ENCODE data around the gene MIR17HG.
"Not testable (repeated sequence)": the region's sequence is repeated elsewhere in the genome, so short reads cannot be mapped to it uniquely, and the experiment has no call there.

MIR17HG gene

GRCh38 chr13:91347202-91347995, at the start of gene MIR17HG:
Gene MIR17HG, plus strand, starts transcription at chr13:91347687.
- DNase-seq = peak; percentile 56

- no peak for DNase-seq
These were observed 49.4 kb upstream of the MIR17HG start for GRCh38 chr13:91298060-91298459.

- no peak for DNase-seq
These were observed 45.4 kb upstream of the MIR17HG start for GRCh38 chr13:91302111-91302510.

- DNase-seq = no peak
These were observed 44.5 kb upstream of the MIR17HG start for GRCh38 chr13:91303031-91303430.

DNA sequence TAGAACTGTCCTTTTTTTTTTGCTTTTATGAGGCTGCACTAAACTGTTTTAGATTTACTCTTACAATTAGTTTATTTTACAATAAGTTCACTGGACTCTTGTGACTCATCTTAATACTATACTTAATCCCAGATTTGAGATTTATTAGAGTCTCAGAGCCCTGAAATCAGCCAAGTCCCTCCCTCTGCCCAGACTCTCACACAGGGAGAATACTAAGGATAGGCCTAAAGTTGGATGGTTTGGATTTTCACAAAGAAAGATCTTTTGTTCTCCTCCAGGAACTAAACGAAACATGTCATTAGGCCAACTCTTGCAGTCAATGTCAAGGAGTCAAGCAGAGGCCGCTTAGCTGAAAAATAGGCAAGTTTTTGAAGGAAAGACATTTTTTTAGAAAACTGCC, 42.7 kb upstream of the MIR17HG start:
- no peak for DNase-seq

GRCh38 chr13:91305652-91306051, 41.8 kb upstream of the MIR17HG start:
- DNase-seq = no peak

- no peak for DNase-seq
These were observed 39.6 kb upstream of the MIR17HG start for GRCh38 chr13:91307887-91308286.

GRCh38 chr13:91308299-91308698, 39.2 kb upstream of the MIR17HG start:
- no peak for DNase-seq

DNA sequence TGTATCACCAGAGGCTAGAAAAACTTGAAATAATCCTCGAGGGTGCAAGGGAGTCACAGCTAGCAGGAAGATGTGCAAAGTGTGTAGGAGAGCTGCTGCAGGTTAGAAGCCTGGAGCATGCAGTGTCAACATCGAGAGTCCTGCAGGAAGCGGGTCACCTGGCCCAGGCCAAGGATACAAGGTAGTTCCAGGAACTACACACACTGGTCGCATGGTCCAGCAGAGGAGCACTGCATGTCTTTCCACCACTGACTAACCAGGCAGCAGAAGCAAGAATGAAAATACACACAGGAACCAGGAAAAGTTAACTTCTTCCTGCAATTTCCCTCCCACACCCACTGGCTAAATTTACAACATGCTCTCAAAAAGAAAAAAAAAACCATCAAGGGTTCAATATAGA, 36.0 kb upstream of the MIR17HG start:
- no peak for DNase-seq

DNA sequence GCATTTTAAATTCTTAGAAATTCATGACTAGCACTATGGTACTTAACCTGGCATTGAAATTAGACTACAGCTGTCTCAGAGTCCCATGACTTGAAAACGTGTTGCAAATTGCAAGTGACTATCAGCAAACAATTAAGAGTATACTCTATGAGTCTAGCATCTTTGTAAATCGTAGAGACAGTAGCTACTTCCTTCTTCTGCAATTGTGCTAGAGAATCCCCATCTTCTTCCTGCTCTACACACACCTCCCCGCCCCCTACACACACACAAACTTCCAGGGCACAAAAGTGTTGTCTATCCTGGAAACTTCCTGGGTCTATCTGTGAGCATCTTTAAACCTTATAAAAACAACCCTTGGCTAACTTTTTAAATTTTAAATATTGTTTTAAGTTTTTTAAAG, 35.2 kb upstream of the MIR17HG start:
- DNase-seq = no peak

- no peak for DNase-seq
These were observed 34.4 kb upstream of the MIR17HG start for GRCh38 chr13:91313103-91313502.

DNA sequence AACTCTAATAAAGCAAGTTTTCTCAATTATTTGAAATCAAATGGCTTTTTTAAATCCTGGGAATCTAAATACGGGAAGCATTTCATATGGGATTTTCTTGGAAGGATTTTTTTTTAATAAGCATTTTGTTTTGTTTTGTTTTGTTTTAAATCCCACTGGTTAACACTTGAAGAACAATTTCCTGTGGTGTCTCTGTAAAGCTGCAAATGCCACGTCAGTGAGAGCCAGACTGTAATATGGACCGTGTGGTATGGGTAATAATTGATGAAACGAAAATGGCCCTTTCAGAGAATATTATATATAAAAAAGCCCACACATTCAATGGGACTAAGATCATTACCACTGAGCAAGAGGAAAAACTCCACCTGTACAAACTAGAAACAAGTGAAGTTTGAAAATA, 33.9 kb upstream of the MIR17HG start:
- DNase-seq = no peak

- DNase-seq = no peak
These were observed 32.6 kb upstream of the MIR17HG start for GRCh38 chr13:91314888-91315287.

- no peak for DNase-seq
These were observed 28.6 kb upstream of the MIR17HG start for GRCh38 chr13:91318886-91319285.

- no peak for DNase-seq
These were observed 27.5 kb upstream of the MIR17HG start for GRCh38 chr13:91319996-91320395.

- DNase-seq = not testable (repeated sequence)
These were observed 26.5 kb upstream of the MIR17HG start for GRCh38 chr13:91320990-91321389.

- no peak for DNase-seq
These were observed 24.1 kb upstream of the MIR17HG start for GRCh38 chr13:91323349-91323748.

- DNase-seq = no peak
These were observed 21.3 kb upstream of the MIR17HG start for GRCh38 chr13:91326146-91326545.

GRCh38 chr13:91328726-91329125, 18.8 kb upstream of the MIR17HG start:
- DNase-seq = no peak

DNA sequence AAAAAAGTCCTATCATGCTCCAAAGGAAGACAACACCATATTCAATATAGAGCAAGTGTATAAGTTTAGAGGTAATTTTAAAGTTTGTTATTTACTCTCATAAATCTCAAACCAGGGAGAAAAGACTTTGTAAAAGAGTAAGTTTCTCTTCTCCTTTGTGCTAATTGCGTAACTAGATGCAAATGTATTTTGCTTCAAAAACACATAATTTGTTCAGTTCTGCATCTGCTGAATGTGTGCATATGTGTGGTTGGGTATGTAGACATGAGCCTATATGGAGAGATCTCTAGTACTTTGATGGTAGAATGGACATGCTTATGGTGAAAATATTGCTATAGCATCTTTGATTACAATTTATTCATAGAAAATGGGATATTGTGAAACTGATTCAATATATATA, 17.8 kb upstream of the MIR17HG start:
- no peak for DNase-seq

DNA sequence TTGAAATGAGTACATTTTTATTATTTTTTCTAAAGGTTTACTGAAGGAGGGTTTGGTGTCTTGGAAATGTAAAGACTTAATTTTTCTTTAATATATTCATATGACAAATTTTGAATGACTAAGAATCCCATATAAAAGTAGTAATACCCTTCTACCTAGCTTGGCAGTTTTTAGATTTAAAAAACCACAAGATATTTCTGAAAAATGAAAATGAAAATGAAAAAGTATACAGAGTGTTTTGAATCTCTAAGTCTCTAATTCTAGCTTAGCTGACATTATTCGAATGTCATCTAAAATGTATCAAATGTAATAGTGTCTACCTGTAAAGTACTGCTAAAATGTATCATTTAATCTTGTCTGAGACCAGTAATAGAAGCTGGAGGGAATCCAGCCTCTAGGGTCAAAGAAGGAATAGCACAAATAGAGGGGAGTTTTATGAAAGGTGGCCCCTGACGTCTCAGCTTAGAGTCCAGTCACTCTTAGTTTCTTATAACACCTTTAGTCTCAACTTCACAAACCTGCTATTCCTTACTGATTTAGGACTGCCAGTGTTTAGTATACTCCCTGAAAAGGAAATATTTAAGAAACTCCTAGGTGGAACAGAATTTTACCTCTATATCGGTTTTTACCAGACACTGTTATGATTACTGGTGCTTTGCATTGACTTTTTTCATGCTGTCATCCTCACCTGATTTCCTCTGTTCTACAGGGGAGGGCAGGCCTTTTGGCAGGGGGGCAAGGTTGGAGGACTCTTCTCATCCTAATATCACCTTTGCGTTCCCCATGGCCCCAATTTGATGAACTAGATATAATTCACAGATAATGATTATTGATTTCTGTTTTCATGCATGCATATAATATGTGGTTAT, 16.2 kb upstream of the MIR17HG start:
- no peak for DNase-seq

GRCh38 chr13:91346062-91346461, 1.4 kb upstream of the MIR17HG start:
- no peak for DNase-seq

DNA sequence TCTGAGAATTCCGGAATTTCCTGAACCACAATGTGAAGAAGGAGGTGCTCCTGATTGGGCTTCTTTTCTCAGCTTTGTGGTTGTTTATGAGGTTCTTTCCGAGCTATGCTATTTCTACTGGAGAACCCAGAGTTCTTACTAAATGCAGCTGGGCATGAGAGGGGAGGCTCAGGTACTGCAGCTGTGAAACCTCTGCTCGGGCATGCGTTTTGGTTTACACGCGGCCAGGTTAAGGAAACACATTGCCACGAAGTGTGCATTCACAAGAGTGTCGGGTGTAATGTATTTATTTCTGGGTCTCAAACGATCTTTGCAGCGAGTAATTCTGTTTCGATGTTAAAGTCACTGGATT, 661 bp upstream of the MIR17HG start:
- DNase-seq = no peak

Data from NCI-H524 treated with DMSO at 0.1 percent for 48 hours (cell line).